T-cell (primary cell): ENCODE results near the gene NECTIN1. TPM values are rescaled to one million over a fixed set of nuclear protein-coding genes. Genes with fewer than 3 reads are reported as not detected.

Source experiments
- ATAC-seq, 4 experiments: fragments of 200-7000 bp in 3 of 4; fragments of 150-1000 bp in 1 of 4; cut with Tn5 transposase; replicated peaks in 1 of 4; 1 replicate in 3 of 4; 2 replicates in 1 of 4; pipeline ENCODE4 v1.10.0; 2021; ENCODE audit warnings: moderate library complexity in 3 of 4, mild to moderate bottlenecking in 2 of 4, moderate number of reproducible peaks in 1 of 4
- CTCF ChIA-PET, 2 donors: fragments of 300-600 bp; sonication (Branson Sonifier 250); formaldehyde crosslinking; loops; one replicate each; lab custom pipeline; 2022; ENCODE audit warnings: antibody characterized with exemption in 2 of 2; lab: Charles Lee
- POLR2A ChIA-PET, 2 donors: fragments of 300-600 bp; sonication (Branson Sonifier 250); formaldehyde crosslinking; loops; one replicate each; lab custom pipeline; 2022; ENCODE audit warnings: antibody characterized with exemption in 2 of 2; lab: Charles Lee
- DNase-seq, 35 experiments: peaks; one replicate each; pipeline versions ENCODE4 v3.0.0 to v3.0.0-alpha.2; 2013 to 2023
- H3K27ac ChIP-seq: one replicate; pipeline ENCODE4 v1.5.1; 2013; ENCODE audit warnings: low read length
- H3K27me3 ChIP-seq, 2 experiments: replicated peaks in 1 of 2; 1 replicate in 1 of 2; 2 replicates in 1 of 2; pipeline versions ENCODE4 v1.6.1 to v1.7.0; 2013; ENCODE audit warnings: low read length in 1 of 2, mixed read lengths in 1 of 2; ENCODE audit not compliant: control insufficient read depth in 2 of 2, insufficient read depth in 2 of 2; ENCODE audit errors: extremely low read depth in 1 of 2
- H3K36me3 ChIP-seq, 2 donors: 1 replicate in 1 of 2; 2 replicates in 1 of 2; pipeline versions ENCODE4 v1.6.1 to v1.7.0; 2013; ENCODE audit warnings: low read length in 1 of 2; ENCODE audit not compliant: control insufficient read depth in 2 of 2, insufficient read depth in 1 of 2; ENCODE audit errors: extremely low read depth in 1 of 2
- H3K4me1 ChIP-seq, 2 experiments: 1 replicate in 1 of 2; 2 replicates in 1 of 2; pipeline versions ENCODE4 v1.6.1 to v1.7.0; 2013; ENCODE audit warnings: low read length in 2 of 2, mixed read lengths in 1 of 2; ENCODE audit not compliant: insufficient read depth in 2 of 2, control insufficient read depth in 1 of 2; ENCODE audit errors: extremely low read depth in 1 of 2
- H3K4me3 ChIP-seq, 2 donors: 1 replicate in 1 of 2; 2 replicates in 1 of 2; pipeline versions ENCODE4 v1.5.1 to v1.7.0; 2013; ENCODE audit warnings: mild to moderate bottlenecking in 2 of 2, low read length in 1 of 2, moderate library complexity in 1 of 2; ENCODE audit not compliant: control insufficient read depth in 1 of 2; ENCODE audit errors: extremely low read depth in 1 of 2
- H3K9me3 ChIP-seq: 2 replicates; pipeline ENCODE4 v1.7.0; 2013
- H3K27ac Mint-ChIP-seq, 2 donors: one replicate each; pipeline ENCODE4 v1.8.0; 2020 to 2021; ENCODE audit warnings: mild to moderate bottlenecking in 2 of 2, mixed read lengths in 2 of 2
- H3K27me3 Mint-ChIP-seq, 2 donors: one replicate each; pipeline ENCODE4 v1.8.0; 2021 to 2022; ENCODE audit warnings: mixed read lengths in 2 of 2
- H3K36me3 Mint-ChIP-seq: one replicate; pipeline ENCODE4 v1.8.0; 2021; ENCODE audit warnings: mixed read lengths
- H3K4me1 Mint-ChIP-seq, 3 donors: one replicate each; pipeline ENCODE4 v1.8.0; 2020 to 2022; ENCODE audit warnings: mixed read lengths in 3 of 3, mild to moderate bottlenecking in 1 of 3
- H3K4me3 Mint-ChIP-seq, 3 donors: one replicate each; pipeline ENCODE4 v1.8.0; 2020 to 2022; ENCODE audit warnings: mild to moderate bottlenecking in 3 of 3, mixed read lengths in 3 of 3, moderate library complexity in 3 of 3
- H3K9me3 Mint-ChIP-seq, 3 donors: one replicate each; pipeline ENCODE4 v1.8.0; 2020 to 2022; ENCODE audit warnings: mixed read lengths in 3 of 3
- WGBS: methylation state at CpG from one replicate; pipeline ENCODE4 v1.1.5; 2013; ENCODE audit warnings: missing lambda C conversion rate; ENCODE audit not compliant: insufficient coverage; 5-methylcytosine and 5-hydroxymethylcytosine counted together
- total RNA-seq, 35 experiments: library from RNA in 6 of 35; stranded (reverse) in 6 of 35; fragments of 120-200 nt in 1 of 35; gene quantifications; one replicate each; pipeline versions ENCODE4 v1.2.1 to v1.2.4 and lab custom pipeline; 2013 to 2026

The NECTIN1 gene
- total RNA-seq, 5 donors from 2014 or later (not counting 1 experiment from before 2014, with no cell fraction given), result 1.8 to 3.5 (median 3.1) TPM

- ChIA-PET CTCF (interaction anchor here in 1 of 2 donors (0.7 kb wide), 1 partner anchor 15 kb away, joined by 3 read pairs; no protein-coding TSS in a partner anchor), POLR2A (no interaction called here)
- no peaks in the 10 kb centered on the region for H3K27me3 Mint-ChIP-seq
- no peaks in the 10 kb centered on the region for H3K4me1 ChIP-seq
- no peak overlapping the region for H3K4me3 Mint-ChIP-seq
- peaks cover 0 to 4% of the 10 kb centered on the region in 2 experiments for H3K27me3 ChIP-seq
- ATAC-seq (no peak), DNase-seq (no peak)
- H3K36me3 Mint-ChIP-seq, result no peaks in the 10 kb centered on the region
- no peak overlapping the region for H3K4me3 ChIP-seq
- no peaks in the 10 kb centered on the region for H3K36me3 ChIP-seq
- no peaks in the 10 kb centered on the region for H3K9me3 ChIP-seq
- no peak overlapping the region for H3K27ac Mint-ChIP-seq
- no peak overlapping the region for H3K27ac ChIP-seq
- peaks cover 0 to 3% (median 3%) of the 10 kb centered on the region in 3 donors for H3K4me1 Mint-ChIP-seq
- WGBS, result 97% methylated on average over 6 of the region's 7 CpGs
- H3K9me3 Mint-ChIP-seq, result no peaks in the 10 kb centered on the region
Observed at GRCh38 chr11:119700030-119700429, 29.0 kb downstream of the NECTIN1 start.

- no peak for DNase-seq
- H3K9me3 Mint-ChIP-seq, result no peaks in the 10 kb centered on the region
- 92% methylated on average over 6 of the region's 13 CpGs for WGBS
- ChIA-PET POLR2A (no interaction called here), CTCF (no interaction called here)
- no peaks in the 10 kb centered on the region for H3K36me3 Mint-ChIP-seq
- no peak for ATAC-seq
- no peaks in the 10 kb centered on the region for H3K27me3 Mint-ChIP-seq
- Histone ChIP-seq H3K36me3 (no peaks in the 10 kb centered on the region), H3K27ac (no peak overlapping the region), H3K4me3 (no peak overlapping the region), H3K27me3 (peaks cover 0 to 4% of the 10 kb centered on the region in 2 experiments), H3K4me1 (no peaks in the 10 kb centered on the region), H3K9me3 (no peaks in the 10 kb centered on the region)
- H3K4me3 Mint-ChIP-seq, result no peak overlapping the region
- H3K27ac Mint-ChIP-seq, result no peak overlapping the region
- H3K4me1 Mint-ChIP-seq, result peaks cover 0 to 9% (median 6%) of the 10 kb centered on the region in 3 donors
Observed at GRCh38 chr11:119699227-119699626, 29.8 kb downstream of the NECTIN1 start.

GRCh38 chr11:119697882-119698281 is 31.1 kb downstream of the NECTIN1 start:
- no peaks in the 10 kb centered on the region for H3K9me3 Mint-ChIP-seq
- POLR2A ChIA-PET, result no interaction called here
- no peaks in the 10 kb centered on the region for H3K4me1 ChIP-seq
- H3K36me3 ChIP-seq, result no peaks in the 10 kb centered on the region
- H3K27ac Mint-ChIP-seq, result no peak overlapping the region
- peaks cover 6 to 17% (median 16%) of the 10 kb centered on the region in 3 donors for H3K4me1 Mint-ChIP-seq
- DNase-seq (no peak), ATAC-seq (no peak)
- no peaks in the 10 kb centered on the region for H3K27me3 Mint-ChIP-seq
- no peaks in the 10 kb centered on the region for H3K36me3 Mint-ChIP-seq
- H3K27me3 ChIP-seq, result peaks cover 0 to 4% of the 10 kb centered on the region in 2 experiments
- H3K4me3 Mint-ChIP-seq, result no peak overlapping the region
- CTCF ChIA-PET, result no interaction called here
- H3K4me3 ChIP-seq, result no peak overlapping the region
- H3K9me3 ChIP-seq, result no peaks in the 10 kb centered on the region
- H3K27ac ChIP-seq, result no peak overlapping the region
- WGBS, result 50% methylated on average over 1 of the region's 2 CpGs

- H3K9me3 Mint-ChIP-seq, result no peaks in the 10 kb centered on the region
- Histone ChIP-seq H3K9me3 (no peaks in the 10 kb centered on the region), H3K4me1 (no peaks in the 10 kb centered on the region), H3K36me3 (no peaks in the 10 kb centered on the region), H3K27me3 (peaks cover 0 to 4% of the 10 kb centered on the region in 2 experiments), H3K27ac (no peak overlapping the region), H3K4me3 (no peak overlapping the region)
- H3K36me3 Mint-ChIP-seq, result no peaks in the 10 kb centered on the region
- H3K4me3 Mint-ChIP-seq, result no peak overlapping the region
- no peak overlapping the region for H3K27ac Mint-ChIP-seq
- CTCF ChIA-PET, result no interaction called here
- no CpG with 5 or more reads among the region's 3 CpGs for WGBS
- ATAC-seq, result no peak
- DNase-seq, result no peak
- POLR2A ChIA-PET, result no interaction called here
- peaks cover 6 to 19% (median 17%) of the 10 kb centered on the region in 3 donors for H3K4me1 Mint-ChIP-seq
- H3K27me3 Mint-ChIP-seq, result no peaks in the 10 kb centered on the region
Observed at GRCh38 chr11:119697445-119697844, 31.6 kb downstream of the NECTIN1 start.

- Mint-ChIP-seq H3K27ac (no peak overlapping the region), H3K27me3 (no peaks in the 10 kb centered on the region), H3K9me3 (no peaks in the 10 kb centered on the region), H3K36me3 (no peaks in the 10 kb centered on the region), H3K4me1 (peaks cover 12 to 27% (median 17%) of the 10 kb centered on the region in 3 donors), H3K4me3 (no peak overlapping the region)
- Histone ChIP-seq H3K9me3 (no peaks in the 10 kb centered on the region), H3K27ac (no peak overlapping the region), H3K4me1 (peaks cover 0 to 4% of the 10 kb centered on the region in 2 experiments), H3K27me3 (peaks cover 0 to 4% of the 10 kb centered on the region in 2 experiments), H3K4me3 (no peak overlapping the region), H3K36me3 (no peaks in the 10 kb centered on the region)
- DNase-seq (no peak), ATAC-seq (no peak)
- WGBS, result 77% methylated on average over 7 of the region's 20 CpGs
- POLR2A ChIA-PET, result no interaction called here
- CTCF ChIA-PET, result no interaction called here
Observed at GRCh38 chr11:119696378-119697222, 32.4 kb downstream of the NECTIN1 start.

GRCh38 chr11:119694334-119694733 is 34.7 kb downstream of the NECTIN1 start:
- ATAC-seq, result no peak
- Histone ChIP-seq H3K27me3 (peaks cover 0 to 20% of the 10 kb centered on the region in 2 experiments), H3K4me3 (no peak overlapping the region), H3K9me3 (no peaks in the 10 kb centered on the region), H3K4me1 (peaks cover 3 to 21% of the 10 kb centered on the region in 2 experiments), H3K36me3 (no peaks in the 10 kb centered on the region), H3K27ac (no peak overlapping the region)
- H3K4me1 Mint-ChIP-seq, result peaks cover 21 to 40% (median 26%) of the 10 kb centered on the region in 3 donors
- ChIA-PET CTCF (interaction anchor here in 1 of 2 donors (0.6 kb wide), 1 partner anchor 44 kb away, joined by 3 read pairs; no protein-coding TSS in a partner anchor), POLR2A (no interaction called here)
- H3K36me3 Mint-ChIP-seq, result no peaks in the 10 kb centered on the region
- no peaks in the 10 kb centered on the region for H3K27me3 Mint-ChIP-seq
- no peak for DNase-seq
- no peaks in the 10 kb centered on the region for H3K9me3 Mint-ChIP-seq
- H3K4me3 Mint-ChIP-seq, result no peak overlapping the region
- no peak overlapping the region for H3K27ac Mint-ChIP-seq
- WGBS, result 46% methylated on average over 2 of the region's 3 CpGs
